Skeletal muscle tissue (tissue), 4 donors: ENCODE data around the gene ACBD6. TPM values are rescaled to one million over a fixed set of nuclear protein-coding genes. Genes with fewer than 3 reads are reported as not detected.

ENCODE experiments used
- H3K27ac ChIP-seq: one replicate; pipeline ENCODE4 v1.7.0; 2013; ENCODE audit warnings: mild to moderate bottlenecking, low read depth, low read length, inconsistent platforms
- H3K27me3 ChIP-seq, 3 donors: one replicate each; pipeline ENCODE4 v1.7.0; 2013; ENCODE audit warnings: low read length in 3 of 3; ENCODE audit not compliant: control insufficient read depth in 3 of 3, insufficient read depth in 3 of 3
- H3K36me3 ChIP-seq, 3 donors: one replicate each; pipeline ENCODE4 v1.7.0; 2013; ENCODE audit warnings: low read length in 3 of 3; ENCODE audit not compliant: control insufficient read depth in 3 of 3, insufficient read depth in 3 of 3
- H3K4me1 ChIP-seq, 3 donors: one replicate each; pipeline ENCODE4 v1.7.0; 2013; ENCODE audit warnings: low read length in 3 of 3, mild to moderate bottlenecking in 3 of 3; ENCODE audit not compliant: control insufficient read depth in 3 of 3, insufficient read depth in 3 of 3
- H3K4me3 ChIP-seq, 3 donors: one replicate each; pipeline ENCODE4 v1.7.0; 2013; ENCODE audit warnings: low read length in 3 of 3
- H3K9ac ChIP-seq, 3 donors: one replicate each; pipeline ENCODE4 v1.7.0; 2013; ENCODE audit warnings: low read length in 3 of 3, mild to moderate bottlenecking in 3 of 3, moderate library complexity in 2 of 3, low read depth in 1 of 3
- H3K9me3 ChIP-seq, 3 donors: one replicate each; pipeline ENCODE4 v1.7.0; 2013; ENCODE audit warnings: low read length in 3 of 3; ENCODE audit not compliant: control insufficient read depth in 3 of 3
- total RNA-seq: library from RNA; depleted of rRNA; stranded (reverse); fragments of >200 nt; gene quantifications from one replicate; pipeline ENCODE4 v1.2.3, GENCODE V29; 2014
- donor health status: Osteomylitis.

The ACBD6 gene
- total RNA-seq, 1 donor from 2014 or later = 40.7 TPM

DNA sequence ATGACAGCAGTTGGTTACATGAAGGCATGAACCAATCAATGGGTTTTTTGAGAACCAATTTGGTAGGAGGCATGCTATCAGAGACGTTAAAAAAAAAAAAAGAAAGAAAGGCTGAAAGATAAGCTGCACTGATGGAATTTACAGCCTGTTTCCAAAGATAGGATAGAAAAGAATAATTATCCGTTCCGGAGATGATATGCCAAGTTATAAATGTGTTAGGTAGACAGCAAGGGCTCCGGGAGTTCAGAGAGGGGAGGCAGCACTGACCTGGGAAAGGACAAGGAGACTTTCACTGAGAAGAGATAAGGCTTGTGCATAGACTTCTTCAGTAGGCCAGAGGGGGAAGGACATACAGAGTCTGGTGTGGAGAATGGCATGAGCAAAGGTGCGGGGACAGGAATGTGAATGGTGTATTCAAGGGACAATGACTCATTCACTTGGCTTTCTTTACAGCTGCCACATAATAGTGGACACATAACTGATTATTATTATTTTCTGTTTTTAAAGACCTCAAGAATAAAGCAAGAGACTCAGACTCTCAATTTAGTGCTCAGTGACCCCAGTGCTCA lies 24.8 kb upstream of the ACBD6 start:
- no peak overlapping the region for H3K27ac ChIP-seq
- no peak overlapping the region for H3K4me3 ChIP-seq
- no peaks in the 10 kb centered on the region for H3K36me3 ChIP-seq
- no peak overlapping the region for H3K9ac ChIP-seq
- H3K27me3 ChIP-seq = no peaks in the 10 kb centered on the region
- H3K4me1 ChIP-seq = peaks cover 10 to 29% (median 13%) of the 10 kb centered on the region in 3 donors
- peaks cover 0 to 2% (median 0%) of the 10 kb centered on the region in 3 donors for H3K9me3 ChIP-seq

DNA sequence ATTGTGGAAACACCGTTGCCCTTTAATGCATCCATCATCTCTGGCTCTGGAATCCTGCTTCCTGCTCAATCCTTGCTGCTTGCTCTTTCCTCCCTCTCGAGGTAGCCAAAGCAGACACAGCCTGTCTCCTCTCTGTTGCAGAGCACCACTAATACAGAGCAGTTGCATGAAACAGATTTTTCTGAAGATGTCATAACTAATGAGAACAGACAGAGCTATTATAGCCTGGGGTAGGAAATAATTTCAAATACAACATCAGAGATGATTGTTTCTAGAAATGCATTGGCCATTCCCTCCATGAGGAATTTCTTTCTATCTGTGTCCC lies 23.3 kb upstream of the ACBD6 start:
- Histone ChIP-seq H3K36me3 (no peaks in the 10 kb centered on the region), H3K4me1 (peaks cover 17 to 37% (median 19%) of the 10 kb centered on the region in 3 donors), H3K4me3 (no peak overlapping the region), H3K27ac (no peak overlapping the region), H3K9ac (no peak overlapping the region), H3K27me3 (no peaks in the 10 kb centered on the region), H3K9me3 (peaks cover 0 to 2% (median 0%) of the 10 kb centered on the region in 3 donors)

DNA sequence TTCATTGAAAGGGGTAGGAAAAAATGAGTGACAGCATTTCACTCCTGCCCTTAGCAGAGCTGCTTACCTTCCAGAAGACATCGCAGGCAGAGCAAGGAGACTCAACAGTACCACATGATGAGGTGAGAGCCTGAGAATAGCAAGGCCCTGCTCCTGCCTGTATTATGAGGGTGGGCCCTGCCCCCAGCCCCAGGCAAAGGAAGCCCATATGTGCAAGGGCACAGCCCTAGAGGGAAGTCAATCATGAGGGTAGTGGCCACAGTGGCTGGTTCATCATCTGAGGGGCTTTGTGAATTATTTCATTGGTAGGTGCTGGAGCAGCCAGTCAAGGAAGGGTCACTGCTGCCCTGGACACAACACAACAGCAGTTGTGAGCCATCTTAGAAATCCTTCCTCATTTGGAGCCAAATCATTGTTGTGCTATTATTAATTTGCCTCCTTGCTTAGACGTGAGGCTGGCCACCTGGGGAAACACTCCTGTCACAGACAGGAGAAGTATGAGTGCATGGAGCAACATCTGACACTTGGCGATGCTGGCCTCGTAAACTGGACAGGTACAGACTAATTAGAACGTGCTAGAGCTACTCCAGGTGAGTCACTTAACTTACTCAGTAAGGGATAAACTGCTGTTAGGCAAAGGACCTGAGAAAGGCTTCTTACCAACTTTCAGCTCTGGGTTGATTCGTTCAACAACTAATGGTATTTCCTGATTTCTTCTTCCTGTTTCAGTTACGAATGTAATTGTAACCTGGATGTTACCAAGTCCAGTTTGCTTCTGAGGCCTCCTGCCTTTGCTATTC lies 22.7 kb upstream of the ACBD6 start:
- Histone ChIP-seq H3K4me1 (peaks cover 17 to 37% (median 19%) of the 10 kb centered on the region in 3 donors), H3K27me3 (no peaks in the 10 kb centered on the region), H3K9ac (no peak overlapping the region), H3K4me3 (no peak overlapping the region), H3K27ac (no peak overlapping the region), H3K9me3 (peaks cover 0 to 2% (median 0%) of the 10 kb centered on the region in 3 donors), H3K36me3 (no peaks in the 10 kb centered on the region)

DNA sequence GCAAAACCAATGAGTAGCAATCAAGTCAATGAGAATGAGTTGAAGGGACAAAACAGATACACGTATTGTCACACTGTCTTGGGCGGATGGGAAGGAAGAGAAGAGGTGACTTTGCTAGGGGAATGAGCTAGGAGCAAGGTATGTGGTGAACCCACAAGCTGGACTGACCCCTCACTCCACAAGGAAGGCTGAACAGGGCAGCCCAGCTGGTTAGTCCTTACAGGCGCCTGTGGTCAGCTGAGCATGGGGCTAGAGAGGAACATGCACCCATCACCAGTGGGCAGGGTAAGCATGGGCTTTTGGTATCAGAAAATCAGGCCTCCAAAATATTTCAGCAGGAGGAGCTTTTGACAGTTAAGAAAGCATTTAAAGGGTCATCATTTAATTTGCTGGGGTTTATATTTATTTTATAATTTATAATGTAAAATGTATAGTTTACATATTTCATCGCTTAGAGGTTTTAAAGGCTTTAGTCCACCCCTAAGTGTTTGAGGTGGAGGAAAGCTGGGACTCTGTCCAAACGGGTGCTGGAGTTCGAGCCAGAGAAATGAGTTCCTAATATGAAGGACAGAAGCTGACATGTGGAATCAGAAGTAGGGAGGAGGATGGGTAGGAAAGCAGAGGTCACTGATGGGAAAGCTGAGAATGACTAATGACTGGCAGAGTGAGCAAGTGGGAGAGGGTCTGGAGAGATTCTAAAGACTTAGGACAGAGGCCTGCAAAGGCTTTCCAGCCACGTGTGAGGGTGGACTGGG lies 22.0 kb upstream of the ACBD6 start:
- Histone ChIP-seq H3K9ac (no peak overlapping the region), H3K9me3 (peaks cover 0 to 2% (median 0%) of the 10 kb centered on the region in 3 donors), H3K27ac (no peak overlapping the region), H3K27me3 (no peaks in the 10 kb centered on the region), H3K4me1 (peaks cover 17 to 40% (median 19%) of the 10 kb centered on the region in 3 donors), H3K36me3 (no peaks in the 10 kb centered on the region), H3K4me3 (no peak overlapping the region)

DNA sequence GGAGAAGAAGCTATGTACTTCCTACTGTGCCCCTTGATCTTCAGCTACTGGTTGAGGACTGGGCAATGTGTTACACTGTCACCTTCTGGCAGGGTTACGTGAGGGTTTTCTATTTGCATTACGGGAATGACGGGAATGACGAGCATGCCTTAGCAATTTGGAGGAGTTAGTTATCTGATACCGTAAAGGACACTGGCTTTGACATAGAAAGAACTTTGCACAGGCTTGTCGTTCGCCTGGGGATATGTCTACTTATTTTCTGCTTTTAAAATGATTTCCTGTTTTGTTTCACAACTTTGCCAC lies 19.8 kb upstream of the ACBD6 start:
- no peaks in the 10 kb centered on the region for H3K36me3 ChIP-seq
- H3K9ac ChIP-seq = peak overlapping the region in 1 of 3 donors; percentile 62
- peaks cover 15 to 38% (median 17%) of the 10 kb centered on the region in 3 donors for H3K4me1 ChIP-seq
- H3K27ac ChIP-seq = no peak overlapping the region
- no peaks in the 10 kb centered on the region for H3K27me3 ChIP-seq
- peaks cover 0 to 2% (median 0%) of the 10 kb centered on the region in 3 donors for H3K9me3 ChIP-seq
- peak overlapping the region in 1 of 3 donors; percentile 34 for H3K4me3 ChIP-seq

DNA sequence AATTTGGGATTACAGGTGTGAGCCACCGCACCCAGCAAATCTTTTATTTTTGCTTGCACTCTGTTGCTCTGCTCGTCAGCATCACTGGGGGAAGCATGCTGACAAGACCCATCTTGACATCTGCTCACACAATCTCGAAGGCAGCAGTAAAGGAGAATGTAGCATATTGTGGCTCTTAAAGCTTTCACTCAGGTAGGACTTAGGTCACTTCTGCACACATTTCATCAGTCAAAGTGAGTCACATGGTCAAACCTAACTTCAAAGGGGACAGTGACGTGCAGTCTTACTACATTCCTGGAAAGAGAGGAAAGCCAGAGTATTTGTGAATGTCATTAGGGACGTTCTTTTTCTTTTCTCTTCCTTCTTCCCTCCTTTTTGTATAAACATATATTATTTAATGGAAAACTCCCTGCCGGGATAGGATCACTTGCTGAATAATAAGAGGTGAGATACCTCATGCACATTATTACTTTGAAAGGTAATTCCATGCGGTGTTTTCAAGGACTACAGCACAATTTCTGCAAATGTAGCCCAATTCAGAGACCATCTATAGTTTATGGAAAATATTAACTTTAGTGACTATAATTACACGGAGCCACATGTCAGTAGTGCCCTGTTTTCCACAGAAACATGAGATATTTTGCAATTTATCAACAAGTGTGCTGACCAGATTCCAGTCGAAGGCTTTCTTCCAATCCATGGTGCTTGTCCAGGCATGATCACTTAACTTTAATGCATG lies 19.3 kb upstream of the ACBD6 start:
- peak overlapping the region in 1 of 3 donors; percentile 62 for H3K9ac ChIP-seq
- no peak overlapping the region for H3K27ac ChIP-seq
- H3K9me3 ChIP-seq = peaks cover 0 to 2% (median 0%) of the 10 kb centered on the region in 3 donors
- peaks cover 15 to 35% (median 17%) of the 10 kb centered on the region in 3 donors for H3K4me1 ChIP-seq
- no peaks in the 10 kb centered on the region for H3K36me3 ChIP-seq
- H3K27me3 ChIP-seq = no peaks in the 10 kb centered on the region
- H3K4me3 ChIP-seq = peak overlapping the region in 1 of 3 donors; percentile 34

DNA sequence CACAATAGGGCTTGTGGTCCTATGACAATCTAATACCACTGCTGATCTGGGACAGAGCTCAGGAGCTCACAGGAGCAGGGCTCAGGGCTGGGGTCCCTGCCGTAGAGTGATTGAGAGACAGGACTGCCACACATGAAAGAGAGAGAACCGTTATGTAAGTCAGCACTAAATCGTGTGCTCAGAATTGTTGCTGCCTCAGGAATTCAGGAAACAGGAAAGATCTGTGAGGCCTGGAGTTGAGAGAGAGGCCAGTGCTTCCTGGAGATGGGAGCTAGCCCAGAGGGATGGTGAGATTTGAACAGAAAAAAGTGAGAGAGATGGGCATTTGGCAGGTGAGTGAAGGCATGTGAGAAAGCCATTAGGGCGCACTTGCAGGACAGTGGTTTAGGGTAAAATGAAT lies 17.5 kb upstream of the ACBD6 start:
- Histone ChIP-seq H3K36me3 (no peaks in the 10 kb centered on the region), H3K9me3 (peaks cover 0 to 2% (median 0%) of the 10 kb centered on the region in 3 donors), H3K4me3 (no peak overlapping the region), H3K4me1 (peaks cover 18 to 24% (median 19%) of the 10 kb centered on the region in 3 donors), H3K27ac (no peak overlapping the region), H3K9ac (no peak overlapping the region), H3K27me3 (no peaks in the 10 kb centered on the region)

DNA sequence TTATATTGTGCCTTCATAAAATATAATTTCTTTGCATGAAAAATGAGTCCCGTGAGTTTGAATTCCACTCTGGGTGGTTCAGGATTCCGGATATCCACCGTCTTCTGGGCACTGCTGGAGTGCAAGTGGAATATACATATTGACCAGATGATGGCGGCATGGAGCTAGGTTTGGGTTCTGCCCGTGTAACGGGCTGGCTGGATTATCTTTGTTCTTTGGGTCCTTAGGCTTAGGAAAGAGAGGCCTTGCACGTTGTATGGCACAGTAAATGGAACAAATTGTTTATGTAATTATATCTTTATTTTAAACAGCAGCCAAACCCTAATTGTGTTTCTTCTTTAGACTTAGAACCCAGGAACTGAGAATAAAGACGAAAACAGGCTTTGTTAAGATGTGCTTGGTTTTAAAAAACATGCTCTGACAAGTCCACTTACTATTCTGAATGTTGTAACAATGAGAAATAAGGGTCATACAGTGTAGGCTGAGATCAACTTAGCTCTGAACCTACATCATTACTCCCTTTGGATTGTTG lies 13.5 kb upstream of the ACBD6 start:
- Histone ChIP-seq H3K9ac (no peak overlapping the region), H3K36me3 (no peaks in the 10 kb centered on the region), H3K4me3 (no peak overlapping the region), H3K27ac (no peak overlapping the region), H3K9me3 (no peaks in the 10 kb centered on the region), H3K4me1 (peaks cover 3% of the 10 kb centered on the region in 3 donors), H3K27me3 (no peaks in the 10 kb centered on the region)

DNA sequence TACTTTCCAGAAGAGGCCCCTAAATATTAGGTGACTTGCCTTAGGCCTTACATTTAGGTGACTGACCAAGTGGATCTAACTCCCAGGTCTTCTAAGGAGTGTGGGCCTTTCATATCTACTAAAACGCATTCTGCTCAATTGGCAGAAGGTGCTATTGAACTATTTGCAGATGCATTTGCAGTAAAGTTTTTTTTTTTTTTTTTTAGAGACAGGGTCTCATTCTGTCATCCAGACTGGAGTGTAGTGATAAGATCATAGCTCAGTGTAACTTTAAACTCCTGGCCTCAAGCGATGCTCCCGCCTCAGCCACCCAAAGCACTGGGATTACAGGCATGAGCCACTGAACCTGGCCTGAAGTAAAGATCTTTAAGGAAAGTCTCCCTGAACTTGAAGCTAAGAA lies 13.0 kb upstream of the ACBD6 start:
- Histone ChIP-seq H3K9me3 (no peaks in the 10 kb centered on the region), H3K27ac (no peak overlapping the region), H3K36me3 (no peaks in the 10 kb centered on the region), H3K27me3 (no peaks in the 10 kb centered on the region), H3K4me1 (peaks cover 3% of the 10 kb centered on the region in 3 donors), H3K9ac (no peak overlapping the region), H3K4me3 (no peak overlapping the region)
